ENCODE measurements around the gene MAP4K4. TPM values are rescaled to one million over a fixed set of nuclear protein-coding genes. Genes with fewer than 3 reads are reported as not detected.

Gene MAP4K4
- polyA plus RNA-seq, 1 experiment = 158 TPM

GRCh38 chr2:101704046-101704466, 6.5 kb downstream of the MAP4K4 start:
- peak; percentile 66 for DNase-seq (ENCODE audit: low read depth, low spot score)
- peak overlapping the region; percentile 70 for H3K27ac ChIP-seq (ENCODE audit: low read depth, low read length)
- ChIA-PET POLR2A (interaction anchor here (0.7 kb wide), 2 partner anchors 28 to 63 kb away, joined by 3 read pairs; no protein-coding TSS in a partner anchor), CTCF (no interaction called here)
- no peaks in the 10 kb centered on the region for H3K27me3 ChIP-seq (ENCODE audit: control insufficient read depth, insufficient read depth, low read length)
- no peak for TF ChIP-seq CTCF (IDR thresholded peaks at IDR 0.05; ENCODE audit: low read depth, low read length)
- H3K4me3 ChIP-seq (ENCODE audit: low read depth, low read length) = no peak overlapping the region
- no peaks in the 10 kb centered on the region for H3K9me3 ChIP-seq (ENCODE audit: control insufficient read depth, insufficient read depth, low read length)

- CTCF ChIA-PET = interaction anchor here (1.9 to 2.0 kb wide), 2 partner anchors 8 to 127 kb away, joined by 5 read pairs; partner anchors contain the start of gene MAP4K4
- Histone ChIP-seq H3K9me3 (ENCODE audit: control insufficient read depth, insufficient read depth, low read length) (no peaks in the 10 kb centered on the region), H3K27ac (ENCODE audit: low read depth, low read length) (peak overlapping the region; percentile 70), H3K27me3 (ENCODE audit: control insufficient read depth, insufficient read depth, low read length) (no peaks in the 10 kb centered on the region), H3K4me3 (ENCODE audit: low read depth, low read length) (no peak overlapping the region)
- no peak for TF ChIP-seq CTCF (IDR thresholded peaks at IDR 0.05; ENCODE audit: low read depth, low read length)
- POLR2A ChIA-PET = no interaction called here
- no peak for DNase-seq (ENCODE audit: low read depth, low spot score)
Measured at GRCh38 chr2:101704816-101705578, 7.5 kb downstream of the MAP4K4 start.

- POLR2A ChIA-PET = no interaction called here
- TF ChIP-seq CTCF (IDR thresholded peaks at IDR 0.05; ENCODE audit: low read depth, low read length) = no peak
- no peak for DNase-seq (ENCODE audit: low read depth, low spot score)
- Histone ChIP-seq H3K27ac (ENCODE audit: low read depth, low read length) (no peak overlapping the region), H3K9me3 (ENCODE audit: control insufficient read depth, insufficient read depth, low read length) (no peaks in the 10 kb centered on the region), H3K27me3 (ENCODE audit: control insufficient read depth, insufficient read depth, low read length) (no peaks in the 10 kb centered on the region), H3K4me3 (ENCODE audit: low read depth, low read length) (no peak overlapping the region)
- CTCF ChIA-PET = interaction anchor here (0.5 to 2.0 kb wide), 4 partner anchors 9 to 364 kb away, joined by 3 to 5 read pairs (median 4); partner anchors contain the start of gene MAP4K4
Measured at GRCh38 chr2:101706121-101706818, 8.8 kb downstream of the MAP4K4 start.

- H3K4me3 ChIP-seq (ENCODE audit: low read depth, low read length) = no peak overlapping the region
- TF ChIP-seq CTCF (IDR thresholded peaks at IDR 0.05; ENCODE audit: low read depth, low read length) = no peak
- H3K27ac ChIP-seq (ENCODE audit: low read depth, low read length) = no peak overlapping the region
- POLR2A ChIA-PET = no interaction called here
- H3K9me3 ChIP-seq (ENCODE audit: control insufficient read depth, insufficient read depth, low read length) = no peaks in the 10 kb centered on the region
- no peak for DNase-seq (ENCODE audit: low read depth, low spot score)
- H3K27me3 ChIP-seq (ENCODE audit: control insufficient read depth, insufficient read depth, low read length) = no peaks in the 10 kb centered on the region
- CTCF ChIA-PET = interaction anchor here (0.5 to 2.0 kb wide), 4 partner anchors 10 to 364 kb away, joined by 3 to 5 read pairs (median 4); partner anchors contain the start of gene MAP4K4
Measured at GRCh38 chr2:101706819-101707177, 9.3 kb downstream of the MAP4K4 start.

- no peaks in the 10 kb centered on the region for H3K9me3 ChIP-seq (ENCODE audit: control insufficient read depth, insufficient read depth, low read length)
- TF ChIP-seq CTCF (IDR thresholded peaks at IDR 0.05; ENCODE audit: low read depth, low read length) = no peak
- no peak for DNase-seq (ENCODE audit: low read depth, low spot score)
- no peaks in the 10 kb centered on the region for H3K27me3 ChIP-seq (ENCODE audit: control insufficient read depth, insufficient read depth, low read length)
- no peak overlapping the region for H3K27ac ChIP-seq (ENCODE audit: low read depth, low read length)
- no peak overlapping the region for H3K4me3 ChIP-seq (ENCODE audit: low read depth, low read length)
- CTCF ChIA-PET = interaction anchor here (1.0 to 1.3 kb wide), 3 partner anchors 23 to 122 kb away, joined by 3 to 6 read pairs (median 4); no protein-coding TSS in a partner anchor
- POLR2A ChIA-PET = interaction anchor here (0.7 kb wide), 1 partner anchor 49 kb away, joined by 3 read pairs; no protein-coding TSS in a partner anchor
Measured at GRCh38 chr2:101710036-101710435, 12.5 kb downstream of the MAP4K4 start.

Data from AG04450 (cell line).